C4-2B (cell line): ENCODE results near the gene ZNF385D.

Source experiments
- H3K27ac ChIP-seq: fragments of 450-650 bp; 2 replicates; pipeline ENCODE4 v1.5.1; 2017
- ZFX ChIP-seq: fragments of 450-650 bp; IDR thresholded peaks from 2 replicates; pipeline ENCODE4 v1.6.1; 2017
- TF ChIP-seq, protein P1 (sequence below): fragments of 450-650 bp; conservative IDR thresholded peaks from 2 replicates; pipeline ENCODE4 v1.5.1; 2017; ENCODE audit warnings: mild to moderate bottlenecking

Gene ZNF385D, protein sequence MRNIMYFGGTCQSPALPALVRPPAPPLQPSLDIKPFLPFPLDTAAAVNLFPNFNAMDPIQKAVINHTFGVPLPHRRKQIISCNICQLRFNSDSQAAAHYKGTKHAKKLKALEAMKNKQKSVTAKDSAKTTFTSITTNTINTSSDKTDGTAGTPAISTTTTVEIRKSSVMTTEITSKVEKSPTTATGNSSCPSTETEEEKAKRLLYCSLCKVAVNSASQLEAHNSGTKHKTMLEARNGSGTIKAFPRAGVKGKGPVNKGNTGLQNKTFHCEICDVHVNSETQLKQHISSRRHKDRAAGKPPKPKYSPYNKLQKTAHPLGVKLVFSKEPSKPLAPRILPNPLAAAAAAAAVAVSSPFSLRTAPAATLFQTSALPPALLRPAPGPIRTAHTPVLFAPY

DNA sequence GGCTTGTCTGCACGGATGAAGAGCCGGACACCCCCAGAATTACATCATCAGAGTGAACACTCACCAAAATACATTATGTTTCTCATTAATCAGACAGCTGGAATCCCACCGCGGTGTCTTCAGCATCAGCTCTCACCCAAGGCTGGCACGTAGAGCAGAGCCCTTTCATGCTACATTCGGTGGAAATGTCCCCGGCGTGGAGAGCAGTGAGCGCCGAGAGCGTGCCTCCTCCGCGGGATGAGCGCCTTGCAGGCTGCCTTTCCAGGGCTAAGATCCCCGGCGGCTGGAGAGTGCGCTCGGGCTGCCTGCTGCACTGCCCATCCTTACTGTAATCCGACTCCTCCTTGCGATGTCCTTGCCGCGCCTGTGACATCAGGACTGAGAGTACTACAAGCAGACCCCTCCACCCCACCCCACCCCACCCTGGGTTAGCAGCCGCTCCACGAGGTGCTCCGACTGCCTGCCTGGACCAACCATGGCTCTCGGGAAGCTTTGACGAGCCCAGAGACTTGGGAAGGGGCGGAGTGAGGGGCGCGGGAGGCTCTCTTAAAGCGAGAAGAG, at the start of gene ZNF385D:
ZNF385D (minus strand) TSS at position 380 of the 561 bp plus-strand sequence; CDS start at position 86, 294 bp downstream.
- H3K27ac ChIP-seq, result no peak within 1 kb of the TSS
- TF ChIP-seq, protein P1, sequence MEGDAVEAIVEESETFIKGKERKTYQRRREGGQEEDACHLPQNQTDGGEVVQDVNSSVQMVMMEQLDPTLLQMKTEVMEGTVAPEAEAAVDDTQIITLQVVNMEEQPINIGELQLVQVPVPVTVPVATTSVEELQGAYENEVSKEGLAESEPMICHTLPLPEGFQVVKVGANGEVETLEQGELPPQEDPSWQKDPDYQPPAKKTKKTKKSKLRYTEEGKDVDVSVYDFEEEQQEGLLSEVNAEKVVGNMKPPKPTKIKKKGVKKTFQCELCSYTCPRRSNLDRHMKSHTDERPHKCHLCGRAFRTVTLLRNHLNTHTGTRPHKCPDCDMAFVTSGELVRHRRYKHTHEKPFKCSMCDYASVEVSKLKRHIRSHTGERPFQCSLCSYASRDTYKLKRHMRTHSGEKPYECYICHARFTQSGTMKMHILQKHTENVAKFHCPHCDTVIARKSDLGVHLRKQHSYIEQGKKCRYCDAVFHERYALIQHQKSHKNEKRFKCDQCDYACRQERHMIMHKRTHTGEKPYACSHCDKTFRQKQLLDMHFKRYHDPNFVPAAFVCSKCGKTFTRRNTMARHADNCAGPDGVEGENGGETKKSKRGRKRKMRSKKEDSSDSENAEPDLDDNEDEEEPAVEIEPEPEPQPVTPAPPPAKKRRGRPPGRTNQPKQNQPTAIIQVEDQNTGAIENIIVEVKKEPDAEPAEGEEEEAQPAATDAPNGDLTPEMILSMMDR, result no peak
- TF ChIP-seq ZFX, result no peak

DNA sequence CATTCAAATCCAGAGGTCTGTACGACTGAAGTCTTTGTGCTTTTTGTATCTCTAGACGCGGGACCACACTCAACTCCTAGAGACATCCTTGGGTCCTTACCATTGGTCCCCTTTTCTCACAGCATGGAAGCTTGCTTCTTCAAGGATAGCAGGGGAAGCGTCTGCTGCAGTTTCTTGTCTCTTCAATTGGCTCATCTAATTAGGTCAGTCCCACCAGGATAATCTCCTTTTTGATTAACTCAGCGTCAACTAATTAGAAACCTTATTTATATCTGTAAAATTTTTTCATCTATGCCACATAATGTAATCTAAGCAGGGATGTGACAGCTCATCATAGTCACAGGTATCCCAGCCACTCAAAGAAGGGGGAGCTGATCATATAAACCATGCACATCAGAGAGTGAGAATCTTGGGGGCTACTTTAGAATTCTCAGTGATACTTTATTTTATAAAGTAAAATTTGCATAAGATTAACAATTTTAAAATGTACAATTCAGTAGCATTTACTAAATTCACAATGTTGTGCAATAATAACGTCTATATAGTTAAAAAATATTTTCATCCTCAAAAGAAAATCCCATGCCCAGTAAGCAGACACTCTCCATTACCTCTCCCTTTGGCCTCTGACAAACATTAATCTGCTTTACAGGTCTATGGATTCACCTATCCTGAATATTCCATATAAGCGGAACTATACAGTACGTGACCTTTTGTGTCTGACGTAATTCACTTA, 47.5 kb upstream of the ZNF385D start:
- TF ChIP-seq, protein P1, result no peak
- TF ChIP-seq ZFX, result no peak

DNA sequence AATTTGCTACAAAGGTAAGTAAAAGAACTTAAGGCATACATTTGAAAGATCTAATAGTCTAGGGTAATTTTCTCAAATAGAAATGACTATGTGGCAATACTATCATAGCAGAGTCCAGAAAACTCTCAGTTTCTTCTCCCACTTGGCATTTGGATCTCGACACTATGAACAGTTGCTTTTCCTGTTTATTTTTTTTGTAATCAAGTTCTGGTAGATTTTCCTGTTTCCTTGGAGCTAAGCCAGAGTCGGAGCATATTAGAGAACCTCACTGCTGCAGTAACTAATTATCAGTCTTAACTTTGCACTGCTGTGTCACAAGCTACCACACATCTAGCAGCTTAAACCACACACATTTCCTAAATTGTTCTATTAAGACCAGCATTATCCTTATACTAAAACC, 44.9 kb upstream of the ZNF385D start:
- TF ChIP-seq, protein P1, result no peak
- H3K27ac ChIP-seq, result no peak overlapping the region

More for the DNA sequence above, 47.5 kb upstream of the ZNF385D start:
- H3K27ac ChIP-seq, result no peak overlapping the region

DNA sequence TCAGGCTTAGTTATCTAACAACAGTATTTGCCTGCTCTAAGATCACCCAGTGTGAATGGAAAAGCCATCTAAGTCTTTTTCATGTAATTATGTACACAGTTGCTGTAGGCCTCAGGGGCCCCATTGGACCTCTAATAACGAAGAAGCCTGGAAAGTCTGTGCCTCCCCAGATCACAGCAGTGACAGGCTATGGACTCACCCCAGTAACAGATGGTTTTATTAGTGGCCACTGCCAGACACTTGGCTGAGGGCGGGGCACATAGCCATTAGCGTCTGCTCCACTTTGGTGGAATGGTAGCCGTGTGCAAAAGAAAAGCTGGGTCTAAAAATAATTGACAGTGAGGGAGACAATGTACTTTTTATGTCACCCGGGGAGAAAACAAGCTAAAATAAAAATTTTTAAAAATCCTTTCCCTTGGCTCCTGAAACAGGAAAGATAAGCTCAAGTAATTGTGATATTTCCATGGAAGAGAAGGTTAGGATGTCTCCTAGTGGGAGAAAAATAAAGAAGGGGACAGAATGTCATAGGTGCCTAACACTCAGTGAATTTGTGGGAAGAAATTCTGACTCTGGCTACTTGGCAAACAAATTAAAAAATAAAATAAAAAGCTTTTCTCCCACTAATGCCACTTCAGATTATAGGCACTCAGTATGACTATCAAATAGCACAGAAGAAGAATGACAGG, 44.3 kb upstream of the ZNF385D start:
- no peak overlapping the region for H3K27ac ChIP-seq
- TF ChIP-seq, protein P1, result no peak
- TF ChIP-seq ZFX, result no peak

DNA sequence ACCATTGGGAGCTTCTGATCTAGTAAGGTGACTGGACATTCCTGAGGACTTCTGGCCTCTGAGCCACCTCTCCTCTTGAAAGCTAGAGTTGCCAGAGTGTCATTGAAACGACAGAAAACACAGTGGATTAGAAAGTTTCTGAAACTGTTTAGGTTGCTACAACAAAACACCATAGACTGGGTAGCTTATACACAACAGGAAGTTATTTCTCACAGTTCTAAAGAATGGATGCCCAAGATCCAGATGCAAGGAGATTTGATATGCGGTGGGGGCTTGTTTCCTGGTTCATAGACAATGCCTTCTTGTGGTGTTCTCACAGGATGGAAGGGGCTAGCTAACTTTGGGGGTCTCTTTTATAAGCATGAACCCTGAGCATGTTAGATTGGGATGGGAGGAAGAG, 43.3 kb upstream of the ZNF385D start:
- TF ChIP-seq ZFX, result no peak
- TF ChIP-seq, protein P1, result no peak
- no peak overlapping the region for H3K27ac ChIP-seq

DNA sequence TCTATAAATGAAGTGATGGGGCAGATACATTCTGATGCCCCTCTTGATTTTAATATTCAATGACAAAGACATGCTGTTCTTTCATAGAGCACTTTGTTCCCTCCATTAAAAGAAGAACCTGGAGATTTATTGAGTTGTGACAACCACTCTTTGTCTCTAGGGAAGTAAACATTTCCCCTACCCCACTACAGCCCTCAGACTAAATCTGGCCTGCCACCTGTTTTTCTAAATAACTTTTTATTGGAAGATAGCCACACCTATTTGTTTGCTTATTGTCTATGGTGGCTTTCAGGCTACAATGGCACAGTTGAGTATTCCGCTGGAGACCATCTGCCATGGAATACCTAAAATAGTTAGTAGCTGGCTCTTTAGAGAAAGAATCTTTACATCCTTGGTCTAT, 41.2 kb upstream of the ZNF385D start:
- TF ChIP-seq, protein P1, result no peak
- no peak for TF ChIP-seq ZFX
- no peak overlapping the region for H3K27ac ChIP-seq
